GDM1 (cell line): ENCODE measurements around the gene ITIH2.

ENCODE experiments used
- DNase-seq: peaks from one replicate; lab custom pipeline; 2025; lab: John Stamatoyannopoulos, UW

The ITIH2 gene

GRCh38 chr10:7797582-7797981 lies 94.5 kb downstream of the ITIH2 start:
- no peak for DNase-seq
